Activated T-cell treated with anti-CD3 and anti-CD28 coated beads, Interleukin-2, amount 50 U/mL, for 24 hours (primary cell): ENCODE data around the gene PLCB1.

Experiments used
- DNase-seq: peaks from one replicate; pipeline ENCODE4 v3.0.0-alpha.2; 2020
- H3K27ac Mint-ChIP-seq: 2 replicates; pipeline ENCODE4 v1.8.0; 2020; ENCODE audit warnings: mild to moderate bottlenecking, mixed read lengths
- H3K27me3 Mint-ChIP-seq: 2 replicates; pipeline ENCODE4 v1.8.0; 2020; ENCODE audit warnings: mixed read lengths
- H3K36me3 Mint-ChIP-seq: 2 replicates; pipeline ENCODE4 v1.8.0; 2020; ENCODE audit warnings: low read depth, mixed read lengths
- H3K4me1 Mint-ChIP-seq: 2 replicates; pipeline ENCODE4 v1.8.0; 2020; ENCODE audit warnings: low read depth, mixed read lengths
- H3K4me3 Mint-ChIP-seq: 2 replicates; pipeline ENCODE4 v1.8.0; 2020; ENCODE audit warnings: mild to moderate bottlenecking, moderate library complexity, mixed read lengths
- H3K9me3 Mint-ChIP-seq: 2 replicates; pipeline ENCODE4 v1.8.0; 2020; ENCODE audit warnings: mixed read lengths

Gene PLCB1

DNA sequence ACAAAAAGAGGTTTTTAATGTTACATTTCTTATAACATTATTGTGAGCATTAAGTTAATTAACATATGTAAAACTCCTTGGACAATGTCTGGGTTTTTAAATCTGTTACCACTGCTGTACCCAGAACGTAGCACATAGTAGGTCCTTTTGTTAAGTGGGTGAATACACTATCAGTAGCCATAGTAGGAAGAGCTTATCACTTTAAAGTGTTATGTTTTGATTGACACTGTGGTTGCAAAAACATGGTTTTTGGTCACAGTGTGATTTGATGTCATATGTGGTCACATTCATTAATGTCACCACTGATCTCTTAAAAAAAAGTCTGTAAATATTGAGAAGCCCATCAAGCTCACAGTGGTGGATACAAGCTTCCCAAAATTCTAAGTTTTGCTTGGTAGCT lies 160.7 kb downstream of the PLCB1 start:
- Mint-ChIP-seq H3K27me3 (no peaks in the 10 kb centered on the region), H3K4me3 (no peak overlapping the region), H3K4me1 (no peaks in the 10 kb centered on the region), H3K9me3 (no peaks in the 10 kb centered on the region), H3K36me3 (no peaks in the 10 kb centered on the region), H3K27ac (no peak overlapping the region)
- no peak for DNase-seq

DNA sequence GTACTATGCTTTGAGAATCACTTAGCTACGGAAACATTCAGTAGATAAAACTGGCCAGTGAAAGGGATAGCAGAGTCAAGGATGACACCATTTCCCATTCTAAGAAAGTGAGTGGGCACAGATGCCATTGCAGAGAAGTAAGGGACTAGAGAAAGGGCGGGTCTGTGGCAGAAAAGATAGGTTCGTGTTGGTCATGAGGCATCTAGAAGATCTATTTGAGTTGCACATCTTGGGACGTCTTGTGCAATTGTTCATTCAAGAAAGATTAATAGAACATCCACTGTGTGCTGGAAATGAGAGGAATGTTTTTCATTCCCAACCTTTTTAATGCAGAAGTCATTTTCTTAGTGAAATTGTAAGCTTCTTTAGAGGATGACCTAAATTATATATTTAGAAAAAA lies 161.7 kb downstream of the PLCB1 start:
- no peak for DNase-seq

DNA sequence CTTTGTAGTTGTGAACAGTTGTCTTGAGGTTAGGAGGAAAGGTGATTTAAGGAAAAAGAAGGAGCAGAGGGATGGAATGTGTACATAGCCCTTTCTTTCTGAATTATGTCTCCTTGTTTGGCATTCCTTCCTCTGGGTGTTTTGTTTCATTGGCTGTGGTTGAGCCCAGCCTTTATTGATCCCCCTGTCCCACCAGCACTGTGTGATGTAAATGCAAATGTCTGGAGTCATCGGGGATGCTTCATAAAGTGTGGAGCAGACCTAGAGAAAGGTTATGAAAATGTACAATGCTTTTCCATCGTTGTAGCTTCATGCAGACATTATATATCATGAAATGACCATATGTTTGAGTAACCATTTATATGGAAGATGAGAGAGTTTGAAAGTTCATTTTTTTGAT lies 164.5 kb downstream of the PLCB1 start:
- Mint-ChIP-seq H3K9me3 (no peaks in the 10 kb centered on the region), H3K4me3 (no peak overlapping the region), H3K4me1 (no peaks in the 10 kb centered on the region), H3K27me3 (no peaks in the 10 kb centered on the region), H3K27ac (no peak overlapping the region), H3K36me3 (no peaks in the 10 kb centered on the region)
- DNase-seq = no peak

More for the DNA sequence above, 161.7 kb downstream of the PLCB1 start:
- Mint-ChIP-seq H3K4me3 (no peak overlapping the region), H3K27me3 (no peaks in the 10 kb centered on the region), H3K36me3 (no peaks in the 10 kb centered on the region), H3K27ac (no peak overlapping the region), H3K4me1 (no peaks in the 10 kb centered on the region), H3K9me3 (no peaks in the 10 kb centered on the region)

DNA sequence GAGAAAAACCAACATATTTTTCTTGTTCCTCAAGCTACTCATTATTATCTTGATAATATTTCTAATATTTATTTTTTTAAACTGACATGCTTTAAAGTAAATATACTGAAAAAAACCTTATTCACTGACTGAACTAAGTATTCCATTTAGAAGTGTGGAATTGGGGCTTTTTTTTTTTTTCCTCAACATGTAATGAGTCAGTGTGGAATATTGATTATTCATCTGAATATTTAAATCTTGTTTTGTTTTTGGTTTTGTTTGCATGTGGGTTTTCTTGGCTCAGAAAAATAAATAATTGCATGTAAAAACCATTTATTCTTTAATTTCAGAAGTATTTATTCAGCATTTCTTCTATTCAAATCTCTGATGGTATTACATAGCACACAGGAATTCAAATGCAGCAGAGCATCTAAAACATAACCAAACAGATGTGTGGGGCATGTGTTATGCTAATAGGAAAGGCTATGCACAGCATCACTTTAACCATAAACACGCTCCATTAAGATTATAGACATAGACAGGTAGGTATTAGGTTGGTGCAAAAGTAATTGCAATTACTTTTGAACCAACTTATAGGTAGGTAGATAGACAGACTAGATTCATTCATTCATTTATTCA lies 166.5 kb downstream of the PLCB1 start:
- no peak overlapping the region for H3K27ac Mint-ChIP-seq
- H3K9me3 Mint-ChIP-seq = no peaks in the 10 kb centered on the region
- no peaks in the 10 kb centered on the region for H3K27me3 Mint-ChIP-seq
- H3K4me3 Mint-ChIP-seq = no peak overlapping the region
- no peak for DNase-seq
- H3K36me3 Mint-ChIP-seq = no peaks in the 10 kb centered on the region
- H3K4me1 Mint-ChIP-seq = no peaks in the 10 kb centered on the region

DNA sequence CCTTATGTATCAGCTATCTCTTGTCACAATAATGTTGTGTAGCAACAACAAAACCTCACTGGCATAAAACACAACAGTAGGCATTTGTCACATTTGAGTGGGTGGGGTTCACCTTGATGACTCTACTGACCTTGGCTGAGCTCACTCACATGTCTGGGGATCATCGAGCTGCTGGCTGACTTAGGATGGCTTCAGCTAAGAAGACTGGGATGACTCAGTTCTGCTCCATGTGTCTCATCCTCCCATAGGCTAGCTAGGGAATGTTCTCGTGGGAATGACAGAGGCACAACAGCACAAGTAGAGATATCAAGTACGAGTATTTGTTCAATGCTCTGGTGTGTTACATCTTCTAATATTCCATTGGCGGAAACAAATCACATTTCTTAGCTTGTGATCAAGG lies 167.9 kb downstream of the PLCB1 start:
- H3K27ac Mint-ChIP-seq = no peak overlapping the region
- peaks cover under 1% of the 10 kb centered on the region for H3K4me1 Mint-ChIP-seq
- H3K9me3 Mint-ChIP-seq = no peaks in the 10 kb centered on the region
- no peaks in the 10 kb centered on the region for H3K36me3 Mint-ChIP-seq
- H3K27me3 Mint-ChIP-seq = no peaks in the 10 kb centered on the region
- no peak overlapping the region for H3K4me3 Mint-ChIP-seq
- DNase-seq = no peak

DNA sequence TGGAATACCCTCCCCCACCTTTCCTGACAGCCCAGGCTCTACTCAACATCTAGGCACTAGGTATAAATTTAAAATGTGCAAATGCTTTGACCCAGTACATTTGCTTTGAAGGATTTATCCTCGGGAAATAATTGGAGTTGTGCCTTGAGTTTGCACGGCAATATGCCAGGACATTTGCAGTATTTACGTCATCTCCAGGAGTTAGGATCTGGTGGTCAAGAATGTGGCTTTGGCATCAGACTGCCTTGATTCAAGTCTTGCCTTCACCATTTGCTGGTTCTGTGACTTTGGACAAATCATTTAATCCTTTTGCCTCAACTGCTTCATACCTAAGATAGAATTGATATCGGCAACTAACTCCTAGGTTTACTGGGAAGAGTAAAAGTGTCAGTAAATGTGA lies 169.6 kb downstream of the PLCB1 start:
- Mint-ChIP-seq H3K36me3 (no peaks in the 10 kb centered on the region), H3K9me3 (no peaks in the 10 kb centered on the region), H3K4me1 (peaks cover 10% of the 10 kb centered on the region), H3K27me3 (peaks cover 4% of the 10 kb centered on the region), H3K27ac (no peak overlapping the region), H3K4me3 (no peak overlapping the region)
- no peak for DNase-seq

DNA sequence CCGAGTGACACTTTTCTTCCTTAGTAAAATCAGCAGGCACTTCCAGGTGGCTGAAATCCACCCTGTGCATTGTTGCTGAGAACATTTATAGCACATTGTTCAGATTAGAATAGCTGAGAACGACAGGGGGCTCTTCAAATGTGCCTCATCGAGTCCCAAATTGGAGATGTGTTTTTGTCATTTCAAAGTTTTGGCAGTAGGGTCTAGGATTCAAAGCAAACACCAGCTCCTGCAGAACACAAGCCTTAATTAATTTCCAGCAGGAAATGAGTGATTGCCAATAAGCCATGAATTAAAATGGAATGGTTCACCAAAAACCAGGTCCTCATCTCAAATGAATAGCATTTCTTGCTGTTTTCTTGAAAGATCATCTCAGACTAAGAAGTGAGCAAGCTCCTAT lies 171.6 kb downstream of the PLCB1 start:
- H3K27me3 Mint-ChIP-seq = peaks cover 4% of the 10 kb centered on the region
- peaks cover 10% of the 10 kb centered on the region for H3K4me1 Mint-ChIP-seq

DNA sequence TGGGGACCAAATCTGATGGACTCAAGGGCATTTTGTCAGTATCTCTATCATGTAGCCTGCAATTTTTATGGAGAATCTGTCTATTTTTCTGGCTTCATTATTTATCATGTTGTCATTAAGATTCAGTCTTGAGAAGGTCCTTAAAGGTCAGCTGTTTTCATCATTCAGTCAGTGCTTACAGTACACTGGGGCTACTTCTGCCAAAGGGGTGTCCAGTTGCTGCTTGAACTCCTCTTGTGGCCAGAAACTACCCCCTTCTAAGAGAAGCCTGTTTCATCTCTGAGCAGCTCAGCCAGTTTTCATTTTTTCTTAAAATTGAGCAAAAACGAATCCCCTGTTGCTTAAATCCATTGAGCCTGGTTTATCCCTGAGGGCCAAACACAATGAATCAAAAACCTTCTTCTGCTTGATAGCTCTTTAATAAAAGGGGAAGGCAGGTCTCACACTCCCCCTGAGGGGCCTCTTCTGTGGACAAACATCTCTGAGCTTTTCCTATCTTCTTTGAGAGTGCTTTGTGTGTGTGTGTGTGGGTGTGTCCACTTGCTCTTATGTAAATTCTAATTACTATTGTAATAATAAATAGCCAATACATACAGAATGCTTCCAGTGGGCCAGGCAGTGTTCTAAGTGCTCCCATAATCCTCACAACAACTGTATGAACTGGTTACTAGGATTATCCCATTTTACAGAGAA lies 172.2 kb downstream of the PLCB1 start:
- no peak overlapping the region for H3K4me3 Mint-ChIP-seq
- H3K4me1 Mint-ChIP-seq = peaks cover 10% of the 10 kb centered on the region
- no peak for DNase-seq
- no peaks in the 10 kb centered on the region for H3K36me3 Mint-ChIP-seq
- H3K27ac Mint-ChIP-seq = no peak overlapping the region
- no peaks in the 10 kb centered on the region for H3K9me3 Mint-ChIP-seq
- peaks cover 4% of the 10 kb centered on the region for H3K27me3 Mint-ChIP-seq

More for the DNA sequence above, 171.6 kb downstream of the PLCB1 start:
- no peak overlapping the region for H3K27ac Mint-ChIP-seq
- H3K9me3 Mint-ChIP-seq = no peaks in the 10 kb centered on the region
- no peaks in the 10 kb centered on the region for H3K36me3 Mint-ChIP-seq
- DNase-seq = no peak
- no peak overlapping the region for H3K4me3 Mint-ChIP-seq

DNA sequence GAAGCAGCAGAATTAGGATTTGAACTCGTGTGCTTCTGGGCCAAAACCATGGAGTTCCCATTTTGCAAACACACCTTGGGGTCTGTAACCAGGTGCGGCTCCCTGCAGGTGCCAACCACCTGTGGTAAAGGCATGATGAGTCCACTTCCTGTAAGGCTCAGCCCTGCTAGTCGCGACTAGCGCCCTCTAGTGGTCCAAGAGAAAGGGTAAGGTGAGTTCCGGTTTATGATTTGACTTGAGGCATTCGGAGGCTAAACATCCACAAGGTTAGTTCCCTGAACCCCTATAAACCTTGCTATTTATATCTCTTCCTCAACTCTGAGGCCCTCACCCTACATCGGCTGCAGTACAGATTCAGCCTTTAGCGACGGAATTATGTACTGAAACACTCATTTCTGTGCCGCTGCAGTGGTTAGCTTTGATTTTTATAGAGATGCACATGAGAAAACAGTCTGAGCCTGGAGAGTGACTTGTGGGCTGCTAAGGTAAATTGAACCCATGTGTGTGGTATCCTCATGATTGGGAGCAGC lies 173.4 kb downstream of the PLCB1 start:
- Mint-ChIP-seq H3K9me3 (no peaks in the 10 kb centered on the region), H3K4me3 (no peak overlapping the region), H3K27ac (no peak overlapping the region), H3K36me3 (no peaks in the 10 kb centered on the region), H3K4me1 (peaks cover 10% of the 10 kb centered on the region), H3K27me3 (peaks cover 4% of the 10 kb centered on the region)
- DNase-seq = peak; percentile 64

DNA sequence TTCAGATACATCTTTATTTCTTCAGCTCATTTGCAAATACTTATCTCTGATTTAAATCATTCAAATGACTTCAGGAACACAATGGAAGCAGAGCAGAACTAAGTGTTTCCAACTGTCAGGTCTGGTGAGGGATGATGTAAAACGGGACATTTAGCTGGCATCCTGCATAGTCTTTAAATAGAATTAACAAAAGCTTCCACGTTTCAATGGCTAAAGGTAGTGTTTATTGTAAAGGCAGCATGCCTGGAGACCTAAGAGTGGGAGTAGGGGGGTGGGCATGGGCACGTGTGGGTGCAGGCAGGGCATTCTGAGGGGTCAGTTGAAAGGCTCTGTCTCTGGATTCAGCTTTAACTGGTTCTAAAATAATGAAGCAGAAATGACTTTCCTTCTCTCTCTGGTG lies 174.9 kb downstream of the PLCB1 start:
- H3K9me3 Mint-ChIP-seq = no peaks in the 10 kb centered on the region
- DNase-seq = no peak
- H3K27me3 Mint-ChIP-seq = peaks cover 4% of the 10 kb centered on the region
- H3K4me3 Mint-ChIP-seq = no peak overlapping the region
- no peaks in the 10 kb centered on the region for H3K36me3 Mint-ChIP-seq
- peaks cover 10% of the 10 kb centered on the region for H3K4me1 Mint-ChIP-seq
- no peak overlapping the region for H3K27ac Mint-ChIP-seq

DNA sequence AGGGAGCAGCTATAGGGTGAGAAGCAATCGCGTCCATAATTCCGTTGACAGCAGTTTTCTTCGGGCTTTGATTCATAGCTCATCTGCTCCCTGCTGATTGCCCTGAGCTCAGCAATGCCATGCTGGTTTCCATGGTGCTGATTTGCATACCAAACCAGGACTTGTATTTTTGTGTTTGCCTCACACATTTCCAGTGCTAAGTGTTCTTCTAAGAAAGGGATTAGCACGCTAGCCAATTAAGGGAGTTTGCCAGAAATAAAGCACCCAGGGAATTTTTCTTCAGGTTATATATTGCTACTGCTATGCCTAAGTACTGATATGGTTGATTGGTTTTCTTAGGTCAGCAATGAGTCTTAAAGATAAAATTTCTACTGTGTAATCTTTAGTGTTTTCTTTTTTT lies 177.6 kb downstream of the PLCB1 start:
- Mint-ChIP-seq H3K27me3 (peaks cover 4% of the 10 kb centered on the region), H3K4me1 (peaks cover 10% of the 10 kb centered on the region), H3K9me3 (no peaks in the 10 kb centered on the region), H3K27ac (no peak overlapping the region), H3K4me3 (no peak overlapping the region), H3K36me3 (no peaks in the 10 kb centered on the region)
- DNase-seq = no peak

DNA sequence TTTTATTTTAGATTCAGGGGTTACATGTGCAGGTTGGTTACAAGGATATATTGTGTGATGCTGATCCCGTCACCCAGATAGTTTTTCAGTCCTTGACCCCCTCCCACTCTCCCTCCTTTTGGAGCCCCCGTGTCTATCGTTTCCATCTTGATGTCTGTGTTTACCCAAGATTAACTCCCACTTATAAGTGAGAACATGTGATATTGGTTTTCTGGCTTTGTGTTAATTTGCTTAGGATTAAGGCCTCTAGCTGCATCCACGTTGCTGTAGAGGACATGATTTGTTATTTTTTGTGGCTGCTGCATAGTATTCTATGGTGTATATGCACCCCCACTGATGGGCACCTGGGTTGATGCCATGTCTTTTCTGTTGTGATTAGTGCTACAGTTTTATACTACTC lies 178.6 kb downstream of the PLCB1 start:
- DNase-seq = no peak
- H3K9me3 Mint-ChIP-seq = no peaks in the 10 kb centered on the region
- no peak overlapping the region for H3K4me3 Mint-ChIP-seq
- H3K27ac Mint-ChIP-seq = no peak overlapping the region
- peaks cover 3% of the 10 kb centered on the region for H3K27me3 Mint-ChIP-seq
- peaks cover 2% of the 10 kb centered on the region for H3K4me1 Mint-ChIP-seq
- no peaks in the 10 kb centered on the region for H3K36me3 Mint-ChIP-seq

DNA sequence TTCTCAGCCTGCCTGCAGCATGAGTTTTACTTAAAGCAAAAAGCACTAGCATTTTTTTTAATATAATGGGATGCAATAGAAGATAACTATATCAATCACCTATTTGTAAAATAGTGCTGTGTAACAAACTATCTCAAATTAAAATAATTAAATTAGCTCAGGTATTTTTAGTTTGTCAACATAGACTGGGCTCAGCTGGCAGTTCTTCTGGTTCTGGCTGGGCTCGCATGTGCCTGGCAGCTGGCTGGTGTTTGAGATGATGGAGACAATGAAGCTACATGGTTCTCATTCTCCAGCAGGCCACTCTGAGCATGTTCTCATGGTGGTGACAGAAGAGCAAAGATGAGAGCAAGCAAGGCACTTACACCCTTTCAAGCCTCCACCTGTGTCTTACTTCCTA lies 181.0 kb downstream of the PLCB1 start:
- no peak for DNase-seq
- H3K27ac Mint-ChIP-seq = no peak overlapping the region
- no peak overlapping the region for H3K4me3 Mint-ChIP-seq
- H3K9me3 Mint-ChIP-seq = no peaks in the 10 kb centered on the region
- no peaks in the 10 kb centered on the region for H3K4me1 Mint-ChIP-seq
- peaks cover 3% of the 10 kb centered on the region for H3K27me3 Mint-ChIP-seq
- no peaks in the 10 kb centered on the region for H3K36me3 Mint-ChIP-seq

DNA sequence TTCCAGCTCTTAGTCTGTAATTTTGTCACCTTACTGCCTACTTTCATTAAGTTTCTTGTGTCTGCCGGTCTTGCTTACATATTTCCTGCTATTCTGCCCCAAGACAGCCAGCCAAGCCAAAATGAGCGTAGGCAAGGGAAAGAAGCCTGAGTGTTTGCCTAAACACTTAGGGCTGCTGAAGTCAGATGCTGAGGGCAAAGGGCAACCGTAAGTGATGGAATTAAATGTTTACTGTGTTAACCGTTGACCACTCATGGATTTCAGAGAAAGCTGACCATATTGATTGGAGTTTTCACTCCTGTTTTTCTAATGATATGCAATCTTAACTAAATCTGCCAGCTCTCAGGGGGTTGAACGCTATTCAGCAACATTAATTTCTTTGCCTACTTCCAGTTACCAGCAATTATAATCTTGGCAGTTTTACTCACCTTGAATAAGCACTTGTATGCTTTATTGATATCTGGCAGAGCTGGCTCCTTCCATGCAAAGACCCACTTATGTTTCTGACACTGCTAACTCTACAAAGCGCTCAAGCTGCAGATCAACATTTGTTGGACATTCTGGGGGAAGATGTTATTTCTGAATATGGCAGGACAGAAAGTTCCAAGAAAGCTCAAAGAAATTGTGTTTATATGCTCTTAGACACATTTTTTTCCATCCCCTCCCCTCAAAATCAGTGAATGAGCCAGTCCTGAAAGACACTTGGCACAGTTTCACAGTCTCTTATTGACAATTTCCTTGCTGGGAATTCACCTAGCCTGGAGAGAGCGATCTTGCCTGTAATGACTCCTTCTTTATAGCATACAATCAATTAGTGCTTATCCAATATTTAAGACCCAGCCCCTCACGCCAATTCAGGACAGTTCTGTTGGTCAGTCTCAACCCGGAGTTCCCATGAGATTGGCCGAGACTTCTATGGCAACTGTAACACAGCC lies 183.8 kb downstream of the PLCB1 start:
- Mint-ChIP-seq H3K27me3 (peaks cover 3% of the 10 kb centered on the region), H3K4me1 (no peaks in the 10 kb centered on the region), H3K27ac (no peak overlapping the region), H3K36me3 (no peaks in the 10 kb centered on the region), H3K4me3 (no peak overlapping the region), H3K9me3 (no peaks in the 10 kb centered on the region)
- no peak for DNase-seq

DNA sequence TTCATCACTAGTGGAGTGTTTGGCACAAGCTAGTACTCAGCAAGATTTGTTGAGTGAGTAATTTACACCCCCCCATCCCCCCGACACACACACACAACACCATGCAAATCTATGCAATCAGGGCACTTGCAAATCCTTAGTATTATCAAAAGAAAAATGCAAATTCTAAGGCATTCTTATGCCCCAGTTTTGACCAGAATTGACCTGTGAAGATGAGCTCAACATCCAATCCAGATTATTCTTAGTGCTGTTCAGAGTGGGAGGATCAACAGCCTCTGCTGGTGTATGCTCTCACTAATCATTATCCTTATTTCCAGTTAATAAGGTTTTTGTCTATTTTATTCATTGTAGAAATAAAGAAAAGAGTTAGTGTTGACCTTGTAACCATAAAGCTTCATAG lies 185.4 kb downstream of the PLCB1 start:
- no peaks in the 10 kb centered on the region for H3K9me3 Mint-ChIP-seq
- no peak overlapping the region for H3K4me3 Mint-ChIP-seq
- peaks cover 3% of the 10 kb centered on the region for H3K27me3 Mint-ChIP-seq
- H3K4me1 Mint-ChIP-seq = no peaks in the 10 kb centered on the region
- no peak for DNase-seq
- H3K36me3 Mint-ChIP-seq = no peaks in the 10 kb centered on the region
- H3K27ac Mint-ChIP-seq = no peak overlapping the region
